T-helper 2 cell treated with Interferon-gamma antibody and Interleukin-4, amounts not matched to agents 5 μg/mL and 100 μg/mL, for 36 hours (primary cell): ENCODE data around the gene DMKN.

ENCODE experiments used
- DNase-seq: peaks from one replicate; pipeline ENCODE4 v3.0.0; 2021; ENCODE audit warnings: low spot score
- H3K27ac Mint-ChIP-seq: one replicate; pipeline ENCODE4 v1.8.0; 2021; ENCODE audit warnings: mild to moderate bottlenecking, mixed read lengths
- H3K27me3 Mint-ChIP-seq: one replicate; pipeline ENCODE4 v1.8.0; 2021; ENCODE audit warnings: low read depth, mixed read lengths
- H3K36me3 Mint-ChIP-seq: one replicate; pipeline ENCODE4 v1.8.0; 2021; ENCODE audit warnings: low read depth, mixed read lengths
- H3K4me1 Mint-ChIP-seq: one replicate; pipeline ENCODE4 v1.8.0; 2021; ENCODE audit warnings: low read depth, mixed read lengths
- H3K4me3 Mint-ChIP-seq: one replicate; pipeline ENCODE4 v1.8.0; 2022; ENCODE audit warnings: mild to moderate bottlenecking, moderate library complexity, mixed read lengths
- H3K9me3 Mint-ChIP-seq: one replicate; pipeline ENCODE4 v1.8.0; 2021; ENCODE audit warnings: mixed read lengths

Gene DMKN

DNA sequence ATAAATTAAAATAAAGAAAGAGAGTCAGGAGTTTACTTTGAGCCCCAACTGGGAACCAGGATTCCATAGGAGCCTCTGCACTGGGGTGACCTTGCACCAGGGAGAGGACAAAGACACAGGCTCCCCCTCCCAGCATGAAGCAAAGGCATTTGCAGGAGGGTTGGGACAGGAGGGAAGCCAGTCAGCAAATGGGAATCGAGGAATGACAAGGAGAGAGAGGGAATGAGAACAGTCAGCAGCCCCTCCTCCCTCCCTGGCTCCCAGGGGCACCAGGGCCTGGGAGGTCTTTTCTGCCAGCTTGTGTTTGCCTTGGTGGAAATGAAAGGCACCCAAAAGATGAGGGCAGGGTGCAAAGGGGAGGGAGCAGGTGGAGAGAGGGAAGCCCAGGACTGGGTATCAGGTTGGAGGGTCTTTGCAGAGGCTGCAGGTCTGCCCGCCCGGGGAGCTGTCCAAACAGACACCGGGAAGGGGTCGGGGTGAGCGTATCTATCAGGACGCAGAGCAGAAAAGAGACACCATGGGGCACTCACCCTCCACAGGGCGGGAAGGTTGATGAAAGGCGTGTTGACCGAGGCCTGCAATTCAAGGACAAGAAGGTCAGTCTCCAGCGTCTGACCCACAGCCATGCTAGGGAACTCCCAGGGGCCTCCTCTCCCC lies 10.9 kb upstream of the DMKN start:
- Mint-ChIP-seq H3K4me1 (peaks cover 2% of the 10 kb centered on the region), H3K9me3 (no peaks in the 10 kb centered on the region), H3K4me3 (no peak overlapping the region), H3K27ac (no peak overlapping the region), H3K27me3 (peaks cover 5% of the 10 kb centered on the region), H3K36me3 (no peaks in the 10 kb centered on the region)
- DNase-seq = no peak

DNA sequence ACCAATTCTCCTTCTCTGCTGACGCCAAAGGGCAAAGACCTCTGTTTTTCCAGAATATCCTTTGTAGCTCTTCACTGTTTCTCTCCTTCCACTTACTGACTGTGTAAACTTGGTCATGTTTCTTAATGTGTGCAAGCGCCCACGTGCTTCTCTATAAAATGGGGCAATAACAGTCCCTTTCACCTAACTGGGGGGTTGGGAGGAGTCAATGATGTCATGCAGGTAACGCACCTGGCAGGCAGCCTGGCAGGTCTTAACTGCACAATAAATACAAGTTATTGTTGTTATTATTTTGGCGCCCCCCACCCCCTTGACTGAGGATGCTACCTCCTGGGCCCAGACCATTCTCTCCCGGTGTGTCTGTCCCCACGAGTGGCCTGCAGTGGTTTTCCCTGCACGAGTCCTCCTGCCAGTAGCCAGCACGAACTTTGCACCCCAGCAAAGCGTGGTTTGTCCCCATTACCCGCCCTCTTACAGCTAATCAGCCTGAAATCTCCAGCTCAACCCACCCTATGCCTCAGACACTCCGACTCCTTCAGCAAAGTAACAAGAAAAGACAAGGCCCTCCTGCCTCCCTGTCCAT lies 9.4 kb upstream of the DMKN start:
- Mint-ChIP-seq H3K4me1 (peaks cover 2% of the 10 kb centered on the region), H3K9me3 (no peaks in the 10 kb centered on the region), H3K27ac (no peak overlapping the region), H3K27me3 (no peaks in the 10 kb centered on the region), H3K4me3 (no peak overlapping the region), H3K36me3 (no peaks in the 10 kb centered on the region)
- no peak for DNase-seq

- no peak overlapping the region for H3K27ac Mint-ChIP-seq
- H3K27me3 Mint-ChIP-seq = no peaks in the 10 kb centered on the region
- no peaks in the 10 kb centered on the region for H3K9me3 Mint-ChIP-seq
- peaks cover 2% of the 10 kb centered on the region for H3K4me1 Mint-ChIP-seq
- DNase-seq = no peak
- no peaks in the 10 kb centered on the region for H3K36me3 Mint-ChIP-seq
- H3K4me3 Mint-ChIP-seq = no peak overlapping the region
These were observed 7.8 kb upstream of the DMKN start for GRCh38 chr19:35521124-35521743.

DNA sequence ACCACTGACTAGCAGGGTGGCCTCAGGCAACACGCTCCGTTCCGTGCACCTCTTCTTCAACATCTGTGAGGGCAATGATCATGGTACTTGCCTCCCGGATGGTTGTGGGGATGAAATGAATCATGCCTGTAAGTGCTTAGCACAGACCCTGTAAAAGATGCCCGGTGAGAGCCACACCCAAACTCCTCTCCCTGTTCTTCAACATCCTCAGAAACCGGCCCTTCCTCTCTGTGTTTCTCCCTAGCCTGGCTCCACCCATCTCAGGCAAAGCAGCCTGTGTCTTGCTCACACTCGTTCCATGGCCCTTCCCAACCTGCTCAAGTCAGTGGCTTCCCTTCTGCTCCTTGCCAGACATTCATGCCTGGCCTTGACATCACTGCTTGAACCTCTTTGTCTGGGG lies 5.8 kb upstream of the DMKN start:
- H3K27ac Mint-ChIP-seq = no peak overlapping the region

GRCh38 chr19:35518313-35518712 lies 4.9 kb upstream of the DMKN start:
- Mint-ChIP-seq H3K27me3 (no peaks in the 10 kb centered on the region), H3K27ac (no peak overlapping the region), H3K9me3 (no peaks in the 10 kb centered on the region), H3K4me3 (no peak overlapping the region), H3K36me3 (no peaks in the 10 kb centered on the region), H3K4me1 (no peaks in the 10 kb centered on the region)
- DNase-seq = no peak

More for the DNA sequence above, 5.8 kb upstream of the DMKN start:
- no peak for DNase-seq
- Mint-ChIP-seq H3K9me3 (no peaks in the 10 kb centered on the region), H3K4me3 (no peak overlapping the region), H3K27me3 (no peaks in the 10 kb centered on the region), H3K4me1 (no peaks in the 10 kb centered on the region), H3K36me3 (no peaks in the 10 kb centered on the region)

GRCh38 chr19:35517342-35517741 lies 3.9 kb upstream of the DMKN start:
- Mint-ChIP-seq H3K27me3 (peaks cover 5% of the 10 kb centered on the region), H3K9me3 (no peaks in the 10 kb centered on the region), H3K36me3 (no peaks in the 10 kb centered on the region), H3K4me1 (no peaks in the 10 kb centered on the region), H3K4me3 (no peak overlapping the region), H3K27ac (no peak overlapping the region)
- DNase-seq = no peak

DNA sequence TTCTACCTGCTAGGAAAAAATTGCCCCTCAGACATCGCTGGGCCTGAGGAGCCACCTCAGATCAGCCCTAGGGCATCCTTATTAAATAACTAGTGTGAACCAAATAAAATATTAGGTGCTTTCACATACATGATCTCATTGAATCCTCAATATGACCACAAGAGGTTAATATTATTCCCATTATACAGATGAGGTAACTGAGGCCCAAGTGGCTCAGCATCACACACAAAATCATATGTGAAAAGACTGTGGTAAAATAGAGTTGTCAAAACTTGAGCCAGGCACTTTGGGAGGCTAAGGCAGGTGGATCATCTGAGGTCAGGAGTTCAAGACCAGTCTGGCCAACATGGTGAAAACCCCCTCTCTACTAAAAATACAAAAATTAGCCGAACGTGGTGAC lies 2.9 kb upstream of the DMKN start:
- Mint-ChIP-seq H3K9me3 (no peaks in the 10 kb centered on the region), H3K36me3 (no peaks in the 10 kb centered on the region), H3K27me3 (peaks cover 13% of the 10 kb centered on the region), H3K27ac (no peak overlapping the region), H3K4me3 (no peak overlapping the region), H3K4me1 (no peaks in the 10 kb centered on the region)
- DNase-seq = no peak

DNA sequence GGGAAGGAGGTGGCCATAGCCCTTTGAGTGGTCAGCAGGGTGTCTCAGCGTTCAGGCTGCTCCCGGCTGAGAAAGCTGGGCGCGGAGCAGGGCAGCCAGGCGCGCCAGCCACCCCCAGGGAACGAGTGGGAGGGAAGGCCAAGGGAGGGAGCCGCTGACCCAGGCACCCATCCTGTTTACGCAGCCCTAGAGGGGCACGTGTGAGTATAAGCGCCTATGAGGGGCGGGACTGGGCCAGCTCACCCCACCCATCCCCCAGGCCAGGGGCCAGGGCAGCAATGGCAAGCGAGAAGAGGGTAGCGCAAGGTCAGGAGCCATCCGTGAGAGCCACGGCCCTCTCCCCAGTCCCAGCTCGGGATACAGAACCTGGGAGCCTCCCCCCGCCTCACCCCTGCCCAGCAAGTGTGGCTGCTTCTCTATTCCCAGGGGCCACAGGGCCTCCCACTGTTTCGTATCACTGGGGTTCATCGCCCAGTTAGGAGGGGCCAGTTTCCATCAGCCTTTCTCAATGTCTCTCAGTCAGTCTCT lies 897 bp upstream of the DMKN start:
- DNase-seq = no peak
- H3K27me3 Mint-ChIP-seq = peaks cover 29% of the 10 kb centered on the region
- H3K27ac Mint-ChIP-seq = no peak overlapping the region
- H3K9me3 Mint-ChIP-seq = no peaks in the 10 kb centered on the region
- no peak overlapping the region for H3K4me3 Mint-ChIP-seq
- H3K4me1 Mint-ChIP-seq = peaks cover 6% of the 10 kb centered on the region
- H3K36me3 Mint-ChIP-seq = no peaks in the 10 kb centered on the region

GRCh38 chr19:35512831-35513627 lies 420 bp downstream of the DMKN start:
- Mint-ChIP-seq H3K4me1 (peaks cover 8% of the 10 kb centered on the region), H3K27ac (no peak overlapping the region)

GRCh38 chr19:35511337-35511736 lies 2.1 kb downstream of the DMKN start:
- no peak overlapping the region for H3K27ac Mint-ChIP-seq
- no peaks in the 10 kb centered on the region for H3K36me3 Mint-ChIP-seq
- H3K4me1 Mint-ChIP-seq = peaks cover 8% of the 10 kb centered on the region
- peaks cover 52% of the 10 kb centered on the region for H3K27me3 Mint-ChIP-seq
- no peak for DNase-seq
- H3K9me3 Mint-ChIP-seq = no peaks in the 10 kb centered on the region
- H3K4me3 Mint-ChIP-seq = no peak overlapping the region

More at GRCh38 chr19:35512831-35513627, 420 bp downstream of the DMKN start:
- no peaks in the 10 kb centered on the region for H3K36me3 Mint-ChIP-seq
- no peak overlapping the region for H3K4me3 Mint-ChIP-seq
- DNase-seq = no peak
- H3K9me3 Mint-ChIP-seq = no peaks in the 10 kb centered on the region
- H3K27me3 Mint-ChIP-seq = peaks cover 40% of the 10 kb centered on the region

- H3K27ac Mint-ChIP-seq = no peak overlapping the region
- H3K4me3 Mint-ChIP-seq = no peak overlapping the region
- H3K4me1 Mint-ChIP-seq = peaks cover 8% of the 10 kb centered on the region
- H3K36me3 Mint-ChIP-seq = no peaks in the 10 kb centered on the region
- no peaks in the 10 kb centered on the region for H3K9me3 Mint-ChIP-seq
- H3K27me3 Mint-ChIP-seq = peaks cover 57% of the 10 kb centered on the region
- DNase-seq = no peak
These were observed 2.9 kb downstream of the DMKN start for GRCh38 chr19:35510626-35510964.

GRCh38 chr19:35509861-35510625 lies 3.4 kb downstream of the DMKN start:
- H3K4me1 Mint-ChIP-seq = peaks cover 8% of the 10 kb centered on the region
- peaks cover 61% of the 10 kb centered on the region for H3K27me3 Mint-ChIP-seq
- H3K36me3 Mint-ChIP-seq = no peaks in the 10 kb centered on the region
- H3K9me3 Mint-ChIP-seq = no peaks in the 10 kb centered on the region
- H3K27ac Mint-ChIP-seq = no peak overlapping the region
- peak; percentile 59 for DNase-seq
- H3K4me3 Mint-ChIP-seq = peak overlapping the region; percentile 54

- H3K4me3 Mint-ChIP-seq = peak overlapping the region; percentile 15
- DNase-seq = no peak
- H3K27ac Mint-ChIP-seq = no peak overlapping the region
- no peaks in the 10 kb centered on the region for H3K36me3 Mint-ChIP-seq
- peaks cover 61% of the 10 kb centered on the region for H3K27me3 Mint-ChIP-seq
- no peaks in the 10 kb centered on the region for H3K9me3 Mint-ChIP-seq
- H3K4me1 Mint-ChIP-seq = peaks cover 8% of the 10 kb centered on the region
These were observed 4.3 kb downstream of the DMKN start for GRCh38 chr19:35509018-35509652.
